BE2C (cell line): Measurements from ENCODE around the gene HEATR5B.
A peak's percentile ranks its signal among the peaks of the same experiment; 100 is the strongest.

Experiments
- DNase-seq: peaks from one replicate; pipeline ENCODE4 v3.0.0-alpha.2; 2020
- H3K27me3 ChIP-seq: fragments of 250-450 bp; sonication (Bioruptor Pico); 2 replicates; pipeline ENCODE4 v1.5.1; 2020; ENCODE audit warnings: mild to moderate bottlenecking
- H3K36me3 ChIP-seq: fragments of 250-450 bp; sonication (Bioruptor Pico); 2 replicates; pipeline ENCODE4 v1.5.1; 2020; ENCODE audit warnings: mild to moderate bottlenecking
- H3K4me1 ChIP-seq: fragments of 250-450 bp; sonication (Bioruptor Pico); 2 replicates; pipeline ENCODE4 v1.5.1; 2020
- H3K4me3 ChIP-seq: 2 replicates; pipeline ENCODE4 v1.5.1; 2011; ENCODE audit warnings: low read depth, low read length
- H3K9me3 ChIP-seq: fragments of 250-450 bp; sonication (Bioruptor Pico); 2 replicates; pipeline ENCODE4 v1.5.1; 2020
- TF ChIP-seq, protein P1 (sequence below): IDR thresholded peaks from 2 replicates; pipeline ENCODE4 v1.5.1; 2012; ENCODE audit warnings: mild to moderate bottlenecking, low read depth, low read length

The HEATR5B gene

DNA sequence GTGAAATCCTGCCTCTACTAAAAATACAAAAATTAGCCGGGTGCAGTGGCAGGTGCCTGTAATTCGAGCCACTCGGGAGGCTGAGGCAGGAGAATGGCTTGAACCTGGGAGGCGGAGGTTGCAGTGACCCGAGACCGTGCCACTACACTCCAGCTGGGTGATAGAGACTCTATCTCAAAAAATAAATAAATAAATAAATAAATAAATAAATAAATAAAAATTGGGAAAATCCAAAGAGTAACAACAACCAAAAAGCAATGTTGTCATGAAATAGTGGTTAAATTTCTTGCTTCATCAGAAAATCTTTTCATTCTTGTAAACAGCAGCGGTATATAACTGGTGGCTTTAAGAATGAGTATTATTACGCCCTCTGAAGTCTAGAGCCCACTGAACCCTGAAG lies 54.4 kb downstream of the HEATR5B start:
- TF ChIP-seq, protein P1, sequence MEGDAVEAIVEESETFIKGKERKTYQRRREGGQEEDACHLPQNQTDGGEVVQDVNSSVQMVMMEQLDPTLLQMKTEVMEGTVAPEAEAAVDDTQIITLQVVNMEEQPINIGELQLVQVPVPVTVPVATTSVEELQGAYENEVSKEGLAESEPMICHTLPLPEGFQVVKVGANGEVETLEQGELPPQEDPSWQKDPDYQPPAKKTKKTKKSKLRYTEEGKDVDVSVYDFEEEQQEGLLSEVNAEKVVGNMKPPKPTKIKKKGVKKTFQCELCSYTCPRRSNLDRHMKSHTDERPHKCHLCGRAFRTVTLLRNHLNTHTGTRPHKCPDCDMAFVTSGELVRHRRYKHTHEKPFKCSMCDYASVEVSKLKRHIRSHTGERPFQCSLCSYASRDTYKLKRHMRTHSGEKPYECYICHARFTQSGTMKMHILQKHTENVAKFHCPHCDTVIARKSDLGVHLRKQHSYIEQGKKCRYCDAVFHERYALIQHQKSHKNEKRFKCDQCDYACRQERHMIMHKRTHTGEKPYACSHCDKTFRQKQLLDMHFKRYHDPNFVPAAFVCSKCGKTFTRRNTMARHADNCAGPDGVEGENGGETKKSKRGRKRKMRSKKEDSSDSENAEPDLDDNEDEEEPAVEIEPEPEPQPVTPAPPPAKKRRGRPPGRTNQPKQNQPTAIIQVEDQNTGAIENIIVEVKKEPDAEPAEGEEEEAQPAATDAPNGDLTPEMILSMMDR = no peak
- H3K9me3 ChIP-seq = no peaks in the 10 kb centered on the region
- H3K4me3 ChIP-seq = no peak overlapping the region
- no peak for DNase-seq
- no peaks in the 10 kb centered on the region for H3K4me1 ChIP-seq
- no peaks in the 10 kb centered on the region for H3K27me3 ChIP-seq
- H3K36me3 ChIP-seq = peaks cover 4% of the 10 kb centered on the region; the same call in 1 of the 2 replicates

DNA sequence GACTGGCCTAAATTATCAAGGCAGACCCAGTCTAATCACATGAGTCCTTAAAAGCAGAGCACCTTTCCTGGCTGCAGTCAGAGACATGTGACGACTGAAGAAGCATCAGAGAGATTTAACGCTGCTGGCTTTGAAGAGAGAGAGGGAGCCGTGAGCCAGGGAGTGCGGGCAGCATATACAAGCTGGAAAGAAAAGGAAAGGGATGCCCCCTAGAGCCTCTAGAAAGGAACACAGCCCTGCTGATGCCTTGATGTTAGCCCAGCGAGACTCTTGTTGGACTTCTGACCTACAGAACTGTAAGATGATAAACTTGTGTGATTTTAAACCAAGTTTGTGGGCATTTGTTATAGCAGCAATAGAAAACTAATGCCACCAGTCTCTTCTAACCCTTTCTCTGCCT lies 58.1 kb downstream of the HEATR5B start:
- DNase-seq = no peak
- H3K4me3 ChIP-seq = no peak overlapping the region
- H3K27me3 ChIP-seq = no peaks in the 10 kb centered on the region
- TF ChIP-seq, protein P1 = peak; percentile 51
- no peaks in the 10 kb centered on the region for H3K9me3 ChIP-seq
- peaks cover 6% of the 10 kb centered on the region for H3K36me3 ChIP-seq
- H3K4me1 ChIP-seq = no peaks in the 10 kb centered on the region

DNA sequence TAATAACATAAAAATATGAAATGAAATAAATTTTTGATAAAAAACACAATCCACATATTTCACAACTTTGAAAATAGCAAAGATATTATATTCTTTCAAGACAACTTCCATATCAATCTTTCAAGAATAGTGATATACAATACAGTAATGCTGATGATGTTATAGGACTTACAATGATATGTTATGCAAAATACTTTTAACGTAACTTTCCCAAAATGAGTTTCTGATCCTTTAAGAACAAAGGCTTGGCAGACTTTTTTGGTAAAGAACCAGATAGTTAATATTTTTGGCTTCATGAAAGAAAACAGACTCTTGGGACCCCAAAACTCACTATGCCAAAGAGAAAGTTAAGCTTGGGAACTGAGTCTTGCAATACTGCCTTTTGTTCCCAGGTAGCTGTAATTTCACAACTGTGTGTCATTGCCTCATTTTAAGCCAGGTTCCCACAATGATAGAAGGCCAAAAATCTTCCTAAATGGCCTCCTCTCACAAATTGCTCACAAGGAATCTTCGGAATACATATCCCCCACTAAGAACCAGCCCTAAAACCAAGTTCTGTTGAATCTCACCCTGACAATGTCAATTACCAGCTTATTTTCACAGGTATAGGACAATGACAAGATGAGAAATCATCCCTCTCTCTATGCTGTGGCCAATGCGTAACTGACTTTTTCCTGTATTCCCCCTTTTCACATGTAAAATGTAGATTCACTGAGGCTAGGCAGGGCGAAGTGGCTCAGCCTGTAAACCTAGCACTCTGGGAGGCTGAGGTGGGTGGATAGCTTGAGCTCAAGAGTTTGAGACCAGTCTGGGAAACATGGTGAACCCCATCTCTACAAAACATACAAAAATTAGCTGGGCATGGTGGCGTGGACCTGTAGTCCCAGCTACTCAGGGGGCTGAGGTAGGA lies 63.0 kb downstream of the HEATR5B start:
- peaks cover 10% of the 10 kb centered on the region for H3K36me3 ChIP-seq
- H3K27me3 ChIP-seq = no peaks in the 10 kb centered on the region
- no peak overlapping the region for H3K4me3 ChIP-seq
- H3K9me3 ChIP-seq = no peaks in the 10 kb centered on the region
- TF ChIP-seq, protein P1 = no peak
- H3K4me1 ChIP-seq = no peaks in the 10 kb centered on the region; the same call in 1 of the 2 replicates
- DNase-seq = no peak

DNA sequence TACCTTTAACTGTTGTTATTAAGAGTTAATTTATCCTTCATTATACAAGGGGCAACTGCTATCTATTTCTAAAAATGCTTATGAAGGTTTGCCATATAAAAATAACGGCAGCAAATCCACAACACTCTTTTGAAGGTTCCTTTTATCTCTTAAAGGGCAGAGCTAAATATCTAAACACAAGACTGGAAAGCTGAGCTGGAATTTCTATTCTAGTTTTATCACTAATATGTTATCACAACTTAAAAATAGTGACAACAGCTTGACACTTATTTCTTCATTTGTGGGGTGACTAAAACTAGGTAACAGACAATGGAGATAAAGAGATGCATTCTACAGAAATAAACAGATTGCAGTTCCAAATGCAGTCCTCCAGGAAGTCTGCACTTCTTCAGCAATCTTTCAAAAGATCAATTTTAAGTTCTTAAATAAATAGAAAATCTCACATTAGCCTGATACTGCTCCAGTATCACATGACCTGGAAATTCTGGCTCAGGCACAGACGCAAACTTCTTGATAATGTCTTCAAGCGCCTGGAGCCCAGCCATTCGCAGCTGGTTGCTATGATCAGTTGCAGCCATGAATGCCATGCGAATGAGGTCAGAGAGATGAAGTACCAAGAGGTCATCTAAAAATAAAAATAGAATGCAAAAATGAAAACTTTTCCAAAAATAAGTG lies 63.8 kb downstream of the HEATR5B start:
- H3K27me3 ChIP-seq = no peaks in the 10 kb centered on the region
- H3K9me3 ChIP-seq = no peaks in the 10 kb centered on the region
- no peaks in the 10 kb centered on the region; the same call in 1 of the 2 replicates for H3K4me1 ChIP-seq
- DNase-seq = peak; percentile 13
- H3K36me3 ChIP-seq = peaks cover 10% of the 10 kb centered on the region
- no peak overlapping the region for H3K4me3 ChIP-seq
- TF ChIP-seq, protein P1 = no peak

DNA sequence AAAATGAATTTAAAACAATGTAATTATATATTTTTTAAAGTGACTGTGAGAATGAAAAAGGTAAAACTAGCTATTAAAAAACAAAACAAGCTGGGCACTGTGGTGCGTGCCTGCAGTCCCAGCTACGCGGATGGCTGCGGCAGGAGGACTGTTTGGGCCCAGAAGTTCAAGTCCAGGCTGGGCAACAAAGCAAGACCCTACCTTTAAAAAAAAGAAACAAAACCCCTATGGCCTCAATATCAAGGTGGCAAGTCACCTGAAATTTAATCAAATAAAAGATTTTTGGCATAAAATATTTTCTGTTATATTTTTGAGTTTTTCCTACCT lies 70.9 kb downstream of the HEATR5B start:
- Histone ChIP-seq H3K9me3 (no peaks in the 10 kb centered on the region), H3K4me3 (no peak overlapping the region), H3K36me3 (peaks cover 12% of the 10 kb centered on the region), H3K4me1 (no peaks in the 10 kb centered on the region), H3K27me3 (no peaks in the 10 kb centered on the region)
- DNase-seq = no peak
- TF ChIP-seq, protein P1 = no peak

DNA sequence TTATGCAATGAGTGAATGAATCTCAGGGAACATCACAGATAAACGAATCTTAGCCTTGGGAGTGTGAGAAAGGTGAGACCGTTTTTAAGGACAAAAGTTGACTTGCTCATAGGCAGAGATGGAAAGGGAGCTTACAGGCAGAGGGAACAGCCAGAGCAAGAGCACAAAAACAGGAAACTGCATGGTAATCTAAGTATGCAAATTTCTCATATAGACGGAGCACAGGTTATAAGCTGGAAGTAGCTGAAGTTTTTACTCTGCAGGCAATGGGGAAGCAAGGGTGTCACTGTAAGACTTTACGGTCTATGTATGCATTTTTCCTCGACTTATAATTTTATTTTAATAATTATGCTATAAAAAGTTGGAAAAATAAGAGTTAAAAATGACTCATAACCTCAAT lies 73.0 kb downstream of the HEATR5B start:
- H3K9me3 ChIP-seq = no peaks in the 10 kb centered on the region
- TF ChIP-seq, protein P1 = no peak
- H3K4me1 ChIP-seq = no peaks in the 10 kb centered on the region
- no peaks in the 10 kb centered on the region for H3K27me3 ChIP-seq
- no peak for DNase-seq
- no peak overlapping the region for H3K4me3 ChIP-seq
- peaks cover 12% of the 10 kb centered on the region for H3K36me3 ChIP-seq
